UCSD-AML1 (cell line): ENCODE results near the gene CDKN3.
"Not testable (repeated sequence)": the region's sequence is repeated elsewhere in the genome, so short reads cannot be mapped to it uniquely, and the experiment has no call there.

Experiments used
- DNase-seq: peaks from one replicate; lab custom pipeline; 2025; ENCODE audit not compliant: unreplicated experiment; lab: John Stamatoyannopoulos, UW

Gene CDKN3

DNA sequence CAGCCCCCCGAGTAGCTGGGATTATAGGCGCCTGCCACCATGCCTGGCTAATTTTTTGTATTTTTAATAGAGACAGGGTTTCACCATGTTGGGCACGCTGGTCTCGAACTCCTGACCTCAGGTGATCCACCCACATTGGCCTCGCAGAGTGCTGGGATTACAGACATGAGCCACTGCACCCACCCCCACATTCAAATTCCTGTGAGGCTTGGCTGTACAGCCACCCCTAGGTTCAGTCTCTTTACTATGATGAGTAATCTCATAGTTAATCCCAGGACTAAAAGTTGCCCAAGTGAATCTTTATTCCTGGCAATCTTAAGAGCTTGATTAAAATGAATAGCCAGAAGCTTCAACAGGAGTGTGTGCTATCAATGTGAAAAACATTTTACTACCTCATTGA, 57.2 kb downstream of the CDKN3 start:
- DNase-seq: not testable (repeated sequence)

DNA sequence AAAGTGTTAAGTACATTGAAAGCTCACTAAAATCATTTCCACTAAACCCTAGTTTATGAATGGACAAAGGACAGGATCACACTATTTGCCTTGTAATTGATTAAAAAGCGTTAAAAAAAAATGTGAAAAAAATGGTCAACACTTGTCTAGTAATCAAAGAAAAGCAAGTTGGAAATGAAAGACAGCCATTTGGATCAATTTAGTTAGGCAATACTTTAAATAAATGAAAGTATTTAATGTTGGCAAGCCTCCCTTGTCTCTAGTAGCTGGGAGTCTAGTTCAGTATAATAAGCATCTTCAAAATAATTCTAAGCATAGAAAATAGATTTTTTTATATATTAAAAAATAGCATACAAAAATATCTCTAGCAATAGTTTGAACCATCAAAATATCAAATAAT, 58.6 kb downstream of the CDKN3 start:
- no peak for DNase-seq

DNA sequence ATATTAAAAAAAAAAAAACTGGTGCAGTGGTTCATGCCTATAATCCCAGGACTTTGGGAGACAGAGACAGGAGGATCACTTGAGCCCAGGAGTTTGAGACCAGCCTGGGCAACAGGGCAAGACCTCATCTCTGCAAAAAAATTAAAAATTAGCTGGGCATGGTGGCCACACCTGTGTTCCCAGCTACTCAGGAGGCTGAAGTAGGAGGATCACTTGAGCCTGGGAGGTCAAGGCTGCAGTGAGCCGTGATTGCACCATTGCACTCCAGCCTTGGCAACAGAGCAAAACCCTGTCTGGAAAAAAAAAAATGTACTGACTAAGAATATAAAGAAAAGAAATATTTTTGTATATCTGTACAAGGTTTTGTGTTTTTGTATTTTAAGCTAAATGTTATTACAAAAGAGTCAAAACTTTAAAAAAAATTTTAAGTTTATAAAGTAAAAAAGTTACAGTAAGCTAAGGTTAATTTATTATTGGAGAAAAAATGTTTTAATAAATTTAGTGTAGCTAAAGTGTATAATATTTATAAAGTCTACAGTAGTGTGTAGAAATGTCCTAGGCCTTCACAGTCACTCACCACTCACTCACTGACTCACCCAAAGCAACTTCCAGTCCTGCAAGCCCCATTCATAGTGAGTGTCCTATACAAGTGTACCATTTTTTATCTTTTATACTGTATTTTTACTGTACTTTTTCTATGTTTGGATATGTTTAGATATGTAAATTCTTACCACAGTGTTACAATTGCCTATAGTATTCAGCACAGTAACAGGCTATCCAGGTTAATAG, 60.2 kb downstream of the CDKN3 start:
- not testable (repeated sequence) for DNase-seq

DNA sequence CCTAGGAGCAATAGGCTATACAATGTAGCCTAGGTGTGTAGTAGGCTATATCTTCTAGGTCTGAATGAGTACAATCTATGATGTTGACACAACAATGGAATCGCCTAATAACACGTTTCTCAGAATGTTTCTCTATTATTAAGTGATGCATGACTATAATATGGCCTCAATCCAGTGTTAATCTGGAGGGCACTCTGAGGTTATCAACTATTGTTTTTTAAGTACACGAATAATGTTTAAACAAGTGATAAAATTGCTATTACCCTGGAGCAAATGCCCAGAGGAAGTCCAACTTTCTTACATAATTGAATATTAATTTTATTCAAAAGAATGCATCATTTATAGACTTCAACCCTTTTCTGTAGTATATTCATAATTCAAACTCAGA, 60.8 kb downstream of the CDKN3 start:
- DNase-seq: no peak

DNA sequence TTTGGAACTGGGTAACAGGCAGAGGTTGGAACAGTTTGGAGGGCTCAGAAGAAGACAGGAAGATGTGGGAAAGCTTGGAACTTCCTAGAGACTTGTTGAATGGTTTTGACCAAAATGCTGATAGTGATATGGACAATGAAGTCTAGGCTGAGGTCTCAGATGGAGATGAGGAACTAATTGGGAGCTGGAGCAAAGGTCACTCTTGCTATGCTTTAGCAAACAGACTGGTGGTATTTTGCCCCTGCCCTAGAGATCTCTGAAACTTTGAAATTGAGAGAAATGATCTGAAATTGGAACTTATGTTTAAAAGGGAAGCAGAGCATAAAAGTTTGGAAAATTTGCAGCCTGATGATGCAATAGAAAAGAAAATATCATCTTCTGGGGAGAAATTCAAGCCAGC, 61.7 kb downstream of the CDKN3 start:
- DNase-seq: not testable (repeated sequence)

DNA sequence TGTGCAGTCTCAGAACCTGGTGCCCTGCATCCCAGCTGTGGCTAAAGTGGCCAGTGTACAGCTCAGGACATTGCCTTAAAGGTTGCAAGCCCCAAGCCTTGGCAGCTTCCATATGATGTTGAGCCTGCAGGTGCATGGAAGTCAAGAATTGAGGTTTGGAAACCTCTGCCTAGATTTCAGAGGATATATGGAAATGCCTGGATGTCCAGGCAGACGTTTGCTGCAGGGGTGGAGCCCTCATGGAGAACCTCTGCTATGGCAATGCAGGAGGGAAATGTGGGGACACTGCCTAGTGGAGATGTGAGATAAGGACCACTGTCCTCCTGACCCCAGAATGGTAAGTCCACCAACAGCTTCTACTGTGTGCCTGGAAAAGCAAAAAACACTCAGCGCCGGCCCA, 62.3 kb downstream of the CDKN3 start:
- DNase-seq: no peak

DNA sequence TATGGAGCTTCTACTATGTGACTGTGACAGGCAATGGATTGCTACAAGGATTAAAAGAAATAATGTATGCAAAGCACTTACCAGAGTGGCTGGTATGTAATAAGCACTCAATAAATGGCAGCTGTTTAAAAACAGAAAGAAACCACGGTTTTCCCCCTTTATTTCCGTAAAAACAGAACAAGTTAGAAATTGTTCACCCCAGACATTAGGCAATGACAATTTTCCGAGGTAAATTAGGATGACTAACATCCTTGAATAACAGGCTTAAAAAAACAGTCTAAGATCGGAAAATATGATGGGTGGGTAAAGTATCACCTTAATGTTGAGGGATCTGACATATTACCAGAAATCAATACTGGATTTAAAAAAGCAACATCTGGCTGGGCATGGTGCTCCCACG, 65.2 kb downstream of the CDKN3 start:
- DNase-seq: no peak

DNA sequence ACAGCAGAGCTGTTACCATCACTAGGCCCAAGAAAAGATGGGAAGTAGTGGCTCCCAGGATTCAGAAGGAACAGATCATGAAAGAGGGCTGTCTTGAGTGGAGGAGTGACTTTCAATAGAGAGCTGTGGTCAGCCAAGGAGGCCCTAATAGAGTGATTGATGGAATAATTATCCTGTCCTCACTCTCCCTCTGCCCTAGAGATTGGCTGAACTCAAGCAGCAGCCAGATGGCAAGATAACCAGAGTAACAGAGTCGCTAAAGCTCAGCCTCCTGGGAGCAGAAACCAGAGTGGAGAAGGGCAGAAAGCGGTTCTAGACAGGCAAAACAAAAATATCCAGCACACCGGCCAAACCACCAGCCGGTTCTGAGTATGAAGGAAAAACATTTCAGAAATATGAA, 68.8 kb downstream of the CDKN3 start:
- no peak for DNase-seq

DNA sequence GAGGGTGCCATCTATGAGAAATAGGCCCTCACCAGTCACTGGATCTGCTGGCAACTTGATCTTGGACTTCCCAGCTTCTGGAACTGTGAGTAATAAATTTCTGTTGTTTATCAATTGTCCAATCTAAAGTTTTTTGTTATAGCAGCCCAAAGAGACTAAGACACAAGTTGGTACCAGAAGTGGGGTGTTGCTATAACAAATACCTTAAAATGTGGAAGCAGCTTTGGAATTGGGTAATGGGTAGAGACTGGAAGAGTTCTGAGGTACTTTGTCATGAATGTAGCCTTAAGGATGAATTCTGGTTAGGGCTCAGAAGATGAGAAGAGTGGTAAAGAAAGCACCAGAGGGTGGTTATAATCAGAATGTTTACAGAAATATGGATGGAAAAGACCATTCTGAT, 70.5 kb downstream of the CDKN3 start:
- no peak for DNase-seq
